NK-92 (cell line): Measurements from ENCODE around the gene ATG9B.

Experiments used
- DNase-seq: peaks from one replicate; lab custom pipeline; 2025; ENCODE audit not compliant: unreplicated experiment; lab: John Stamatoyannopoulos, UW

ATG9B gene, protein sequence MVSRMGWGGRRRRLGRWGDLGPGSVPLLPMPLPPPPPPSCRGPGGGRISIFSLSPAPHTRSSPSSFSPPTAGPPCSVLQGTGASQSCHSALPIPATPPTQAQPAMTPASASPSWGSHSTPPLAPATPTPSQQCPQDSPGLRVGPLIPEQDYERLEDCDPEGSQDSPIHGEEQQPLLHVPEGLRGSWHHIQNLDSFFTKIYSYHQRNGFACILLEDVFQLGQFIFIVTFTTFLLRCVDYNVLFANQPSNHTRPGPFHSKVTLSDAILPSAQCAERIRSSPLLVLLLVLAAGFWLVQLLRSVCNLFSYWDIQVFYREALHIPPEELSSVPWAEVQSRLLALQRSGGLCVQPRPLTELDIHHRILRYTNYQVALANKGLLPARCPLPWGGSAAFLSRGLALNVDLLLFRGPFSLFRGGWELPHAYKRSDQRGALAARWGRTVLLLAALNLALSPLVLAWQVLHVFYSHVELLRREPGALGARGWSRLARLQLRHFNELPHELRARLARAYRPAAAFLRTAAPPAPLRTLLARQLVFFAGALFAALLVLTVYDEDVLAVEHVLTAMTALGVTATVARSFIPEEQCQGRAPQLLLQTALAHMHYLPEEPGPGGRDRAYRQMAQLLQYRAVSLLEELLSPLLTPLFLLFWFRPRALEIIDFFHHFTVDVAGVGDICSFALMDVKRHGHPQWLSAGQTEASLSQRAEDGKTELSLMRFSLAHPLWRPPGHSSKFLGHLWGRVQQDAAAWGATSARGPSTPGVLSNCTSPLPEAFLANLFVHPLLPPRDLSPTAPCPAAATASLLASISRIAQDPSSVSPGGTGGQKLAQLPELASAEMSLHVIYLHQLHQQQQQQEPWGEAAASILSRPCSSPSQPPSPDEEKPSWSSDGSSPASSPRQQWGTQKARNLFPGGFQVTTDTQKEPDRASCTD

GRCh38 chr7:151024435-151025056, at the start of gene ATG9B:
TSS of gene ATG9B (minus strand) at chr7:151024494. CDS start at chr7:151024423, 71 bp downstream.
- DNase-seq = no peak

DNA sequence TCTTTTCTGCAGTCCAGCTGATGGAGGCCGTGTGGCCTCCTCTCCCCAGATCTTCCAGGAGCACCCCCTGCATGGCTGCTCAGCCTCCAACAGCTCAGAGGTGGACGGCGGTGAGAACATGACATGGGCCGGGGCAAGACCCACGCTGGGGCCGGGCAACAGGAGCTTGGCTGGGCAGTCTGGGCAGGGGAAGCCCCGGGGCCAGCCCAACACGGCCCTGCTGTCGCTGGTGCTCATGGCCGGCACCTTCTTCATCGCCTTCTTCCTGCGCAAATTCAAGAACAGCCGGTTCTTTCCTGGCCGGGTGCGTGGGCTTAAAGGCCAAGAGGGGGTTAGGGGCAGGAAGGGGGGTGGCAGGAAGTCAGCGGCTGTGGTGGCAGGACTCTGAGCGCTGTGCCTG, 49.7 kb upstream of the ATG9B start:
- no peak for DNase-seq

DNA sequence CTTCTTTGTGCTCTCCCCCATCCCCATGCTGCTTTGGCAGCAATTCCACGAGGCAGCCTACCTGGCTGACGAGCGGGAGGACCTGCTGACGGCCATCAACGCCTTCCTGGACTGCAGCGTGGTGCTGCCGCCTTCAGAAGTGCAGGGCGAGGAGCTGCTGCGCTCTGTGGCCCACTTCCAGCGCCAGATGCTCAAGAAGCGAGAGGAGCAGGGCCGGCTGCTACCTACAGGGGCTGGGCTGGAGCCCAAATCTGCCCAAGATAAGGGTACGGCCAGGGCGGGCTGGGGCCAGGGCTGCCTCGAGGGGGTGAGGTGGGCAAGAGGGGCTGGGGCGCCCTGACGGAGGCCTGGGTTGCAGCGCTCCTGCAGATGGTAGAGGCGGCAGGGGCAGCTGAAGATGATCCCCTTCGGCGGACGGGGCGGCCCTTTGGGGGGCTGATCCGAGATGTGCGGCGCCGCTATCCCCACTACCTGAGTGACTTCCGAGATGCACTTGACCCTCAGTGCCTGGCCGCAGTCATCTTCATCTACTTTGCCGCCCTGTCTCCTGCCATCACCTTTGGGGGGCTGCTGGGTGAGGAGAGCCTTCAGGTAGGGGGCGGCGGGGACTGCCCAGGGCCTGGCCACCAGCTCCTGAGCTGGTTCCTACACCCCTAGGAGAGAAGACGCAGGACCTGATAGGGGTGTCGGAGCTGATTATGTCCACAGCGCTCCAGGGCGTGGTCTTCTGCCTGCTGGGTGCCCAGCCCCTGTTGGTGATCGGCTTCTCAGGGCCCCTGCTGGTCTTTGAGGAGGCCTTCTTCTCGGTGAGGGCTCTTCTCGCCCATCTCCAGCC, 47.0 kb upstream of the ATG9B start:
- DNase-seq = no peak

DNA sequence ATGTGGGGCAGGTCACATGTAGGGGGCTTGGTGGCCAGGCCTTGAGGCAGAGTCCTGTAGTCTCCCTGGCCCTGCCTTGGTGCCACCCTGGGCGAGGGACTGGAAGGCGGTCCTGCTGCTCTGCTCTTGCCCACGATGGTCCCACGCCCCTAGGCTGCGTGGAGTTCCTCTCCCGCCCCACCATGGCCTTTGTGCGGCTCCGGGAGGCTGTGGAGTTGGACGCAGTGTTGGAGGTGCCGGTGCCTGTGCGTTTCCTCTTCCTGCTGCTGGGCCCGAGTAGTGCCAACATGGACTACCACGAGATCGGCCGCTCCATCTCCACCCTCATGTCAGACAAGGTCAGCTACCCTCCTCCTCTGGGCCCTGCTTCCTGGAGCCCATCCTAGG, 46.3 kb upstream of the ATG9B start:
- DNase-seq = no peak

DNA sequence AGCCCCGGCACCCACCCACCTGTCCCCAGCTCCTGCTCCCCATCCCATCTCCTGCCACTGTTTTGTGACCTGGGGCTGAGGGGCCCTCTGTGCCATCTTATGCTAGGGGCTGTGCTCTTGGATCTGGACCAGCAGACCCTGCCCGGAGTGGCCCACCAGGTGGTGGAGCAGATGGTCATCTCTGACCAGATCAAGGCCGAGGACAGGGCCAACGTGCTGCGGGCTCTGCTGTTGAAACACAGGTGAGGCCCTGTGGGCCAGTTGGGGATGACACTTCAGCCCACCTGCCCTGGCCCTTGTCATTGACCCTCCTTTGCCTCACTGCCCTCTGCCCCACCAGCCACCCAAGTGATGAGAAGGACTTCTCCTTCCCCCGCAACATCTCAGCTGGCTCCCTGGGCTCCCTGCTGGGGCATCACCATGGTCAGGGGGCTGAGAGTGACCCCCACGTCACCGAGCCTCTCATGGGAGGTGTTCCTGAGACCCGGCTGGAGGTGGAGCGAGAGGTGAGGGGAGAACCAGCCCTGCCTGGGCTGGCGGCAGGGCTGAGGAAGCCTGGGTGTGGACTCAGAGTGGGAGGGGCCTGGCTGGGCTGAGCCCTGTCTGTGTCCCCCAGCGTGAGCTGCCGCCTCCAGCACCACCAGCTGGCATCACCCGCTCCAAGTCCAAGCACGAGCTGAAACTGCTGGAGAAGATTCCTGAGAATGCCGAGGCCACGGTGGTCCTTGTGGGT, 45.7 kb upstream of the ATG9B start:
- DNase-seq = no peak

- no peak for DNase-seq
Observed at GRCh38 chr7:151068069-151068773, 43.9 kb upstream of the ATG9B start.

DNA sequence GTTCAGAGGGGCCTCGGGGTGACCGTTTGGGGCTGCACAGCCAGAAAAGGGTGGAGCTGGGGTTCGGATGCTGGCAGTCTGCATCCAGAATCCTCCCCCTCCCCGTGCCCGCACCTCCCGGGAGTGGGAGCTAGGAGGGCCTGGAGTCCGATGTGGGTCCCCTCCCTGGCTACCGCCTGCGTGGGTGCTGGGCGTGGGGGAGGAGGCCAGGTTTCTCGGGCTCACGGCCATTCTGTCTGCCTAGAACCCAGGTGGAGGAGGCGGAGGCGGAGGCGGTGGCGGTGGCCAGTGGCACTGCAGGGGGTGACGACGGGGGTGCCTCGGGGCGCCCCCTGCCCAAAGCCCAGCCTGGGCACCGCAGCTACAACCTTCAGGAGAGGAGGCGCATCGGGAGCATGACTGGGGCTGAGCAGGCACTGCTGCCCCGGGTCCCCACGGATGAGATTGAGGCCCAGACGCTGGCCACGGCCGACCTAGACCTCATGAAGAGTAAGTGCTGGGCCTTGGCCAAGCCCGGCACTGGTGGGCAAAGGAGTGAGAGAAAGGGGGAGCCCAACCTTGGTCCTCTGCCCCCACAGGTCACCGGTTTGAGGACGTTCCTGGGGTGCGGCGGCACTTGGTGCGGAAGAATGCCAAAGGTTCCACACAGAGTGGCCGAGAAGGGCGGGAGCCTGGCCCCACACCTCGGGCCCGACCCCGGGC, 42.1 kb upstream of the ATG9B start:
- DNase-seq = no peak

GRCh38 chr7:151065516-151065915, 41.2 kb upstream of the ATG9B start:
- DNase-seq = no peak

- DNase-seq = no peak
Observed at GRCh38 chr7:151064993-151065392, 40.7 kb upstream of the ATG9B start.

GRCh38 chr7:151064454-151064853, 40.2 kb upstream of the ATG9B start:
- DNase-seq = no peak

- DNase-seq = no peak
Observed at GRCh38 chr7:151063212-151063561, 38.9 kb upstream of the ATG9B start.

- DNase-seq = no peak
Observed at GRCh38 chr7:151062399-151063211, 38.3 kb upstream of the ATG9B start.

DNA sequence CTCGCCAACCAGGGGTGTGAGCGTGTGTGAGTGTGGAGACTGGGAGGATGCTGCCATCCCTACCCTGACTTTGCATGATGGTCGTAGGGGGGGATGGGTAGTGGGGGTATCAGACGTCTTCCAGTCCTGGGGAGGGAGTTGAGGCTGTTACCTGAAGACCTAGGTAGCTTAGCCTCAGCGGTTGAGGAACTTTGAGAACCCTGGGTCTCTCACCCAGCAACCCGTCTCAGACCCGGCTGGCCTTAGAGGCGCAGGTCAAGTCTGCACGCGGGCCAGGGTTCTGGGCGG, 37.8 kb upstream of the ATG9B start:
- DNase-seq = no peak

DNA sequence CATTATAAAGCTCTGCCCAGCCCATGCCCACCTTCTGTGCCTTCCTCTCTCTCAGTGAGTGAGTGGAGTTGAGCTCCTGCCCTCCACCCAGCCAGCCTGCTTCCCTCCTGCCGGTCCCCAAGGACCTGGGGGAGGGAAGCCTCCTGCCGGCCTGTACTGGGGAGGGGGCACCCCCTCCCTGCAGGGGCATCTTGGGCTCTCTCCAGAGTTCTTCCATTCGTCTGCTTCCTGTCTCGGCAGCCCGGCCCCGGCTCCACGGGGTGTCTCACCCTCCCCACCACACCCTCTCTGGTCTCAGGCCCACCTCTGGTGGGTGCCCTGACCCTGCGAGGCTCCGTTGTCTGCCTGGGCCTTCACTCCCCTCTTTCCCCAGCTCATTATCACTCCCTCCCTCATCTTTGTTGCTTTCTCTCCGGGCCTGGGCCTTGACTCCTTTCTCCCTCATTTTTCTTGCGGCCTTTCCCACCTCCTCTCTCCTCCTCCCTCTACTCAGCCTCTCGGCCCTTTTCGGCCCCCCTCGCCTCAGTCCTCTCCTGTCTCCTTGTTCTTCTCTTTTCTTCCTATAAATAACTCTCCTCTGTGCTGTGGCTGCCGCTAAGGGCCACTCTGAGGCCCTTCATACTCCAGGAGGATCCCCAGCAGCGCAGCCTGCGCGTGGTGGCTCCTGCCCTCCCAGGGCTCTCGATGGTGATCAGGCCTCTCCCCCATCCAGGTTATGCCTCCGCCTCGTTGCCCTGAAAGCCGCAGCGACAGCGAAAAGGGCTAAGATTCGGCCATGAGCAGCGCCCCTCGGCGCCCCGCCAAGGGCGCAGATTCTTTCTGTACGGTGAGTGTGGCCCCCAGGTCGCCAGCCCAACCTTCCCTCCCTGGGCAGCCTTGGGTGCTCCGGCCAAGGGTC, 37.2 kb upstream of the ATG9B start:
- DNase-seq = no peak

- DNase-seq = no peak
Observed at GRCh38 chr7:151060416-151061212, 36.3 kb upstream of the ATG9B start.

DNA sequence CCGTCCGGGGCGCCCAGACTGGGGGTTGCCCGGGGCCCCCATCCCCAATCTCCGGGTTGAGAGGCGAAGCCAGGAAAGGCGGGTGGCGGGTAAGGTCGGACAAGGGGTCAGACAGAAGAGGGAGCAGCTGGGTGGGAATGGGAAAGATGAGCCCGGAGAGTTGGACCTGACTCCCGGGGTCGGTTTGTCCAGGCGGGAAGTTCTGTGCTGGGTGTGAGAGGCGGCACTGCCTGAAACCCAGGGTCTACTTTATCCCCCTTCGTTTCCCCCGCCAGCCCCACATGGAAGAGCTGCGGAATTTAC, 35.8 kb upstream of the ATG9B start:
- DNase-seq = no peak
